Measurements from ENCODE around the gene ZNF143.

DNA sequence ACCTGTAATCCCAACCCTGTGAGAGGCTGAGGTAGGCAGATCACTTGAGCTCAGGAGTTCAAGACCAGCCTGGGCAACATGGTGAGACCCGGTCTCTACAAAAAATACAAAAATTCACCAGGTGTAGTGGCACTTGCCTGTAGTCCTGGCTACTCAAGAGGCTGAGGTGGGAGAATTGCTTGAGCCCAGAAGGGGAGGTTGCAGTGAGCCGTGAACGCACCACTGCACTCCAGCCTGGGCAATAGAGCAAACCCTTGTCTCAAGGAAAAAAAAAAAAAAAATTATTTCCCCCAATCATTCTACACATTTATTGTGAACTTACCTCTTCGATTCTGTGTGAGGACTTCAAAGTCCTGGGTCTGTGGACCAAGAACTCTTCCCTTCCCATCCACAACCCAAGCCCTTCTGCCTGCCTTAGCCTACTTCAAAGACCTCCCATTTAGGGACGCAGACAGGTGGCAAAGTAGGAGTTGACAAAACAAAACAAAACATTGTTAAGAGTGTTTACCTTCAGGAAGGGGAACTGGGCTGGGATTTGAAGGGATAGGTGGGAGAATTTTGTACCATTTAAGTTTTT is 108.9 kb downstream of the ZNF143 start:
- no peak for TF ChIP-seq GATA2 (IDR thresholded peaks at IDR 0.05; ENCODE audit: low read depth, low read length)
- no peak for TF ChIP-seq GATA3 (IDR thresholded peaks at IDR 0.05; ENCODE audit: low read depth, low read length)

Measured in SH-SY5Y (cell line).